ENCODE results near the gene ZNF782. TPM values are rescaled to one million over a fixed set of nuclear protein-coding genes. Genes with fewer than 3 reads are reported as not detected.
"Not testable (repeated sequence)": the region's sequence is repeated elsewhere in the genome, so short reads cannot be mapped to it uniquely, and the experiment has no call there.

ZNF782 gene
- total RNA-seq, 2 donors from 2014 or later, result 4.5 TPM

- intact Hi-C loops (cut with DNase I), result no loop called here
- H3K4me1 ChIP-seq, result no peaks in the 10 kb centered on the region
These were observed 35.8 kb downstream of the ZNF782 start for GRCh38 chr9:96818533-96818932.

DNA sequence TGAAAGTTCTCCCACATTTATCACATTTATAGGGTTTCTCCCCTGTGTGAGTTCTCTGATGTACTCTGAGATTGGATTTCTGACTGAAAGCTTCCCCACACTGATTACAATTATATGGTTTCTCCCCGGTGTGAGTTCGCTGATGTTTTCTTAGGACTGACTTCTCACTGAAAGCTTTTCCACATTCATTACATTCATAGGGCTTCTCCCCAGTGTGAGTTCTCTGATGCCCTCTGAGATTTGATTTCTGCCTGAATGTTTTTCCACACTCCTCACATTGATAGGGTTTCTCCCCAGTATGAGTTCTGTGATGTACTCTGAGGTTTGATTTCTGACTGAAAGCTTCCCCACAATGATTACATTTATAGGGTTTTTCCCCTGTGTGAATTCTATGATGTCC lies 36.3 kb downstream of the ZNF782 start:
- peaks cover 8% of the 10 kb centered on the region for H3K36me3 ChIP-seq
- H3K4me1 ChIP-seq, result no peaks in the 10 kb centered on the region
- peaks cover 22% of the 10 kb centered on the region for H3K9me3 ChIP-seq
- no peaks in the 10 kb centered on the region for H3K27me3 ChIP-seq
- H3K9ac ChIP-seq (ENCODE audit: low read depth in 2 of 2, low read length in 2 of 2), result no peak overlapping the region
- no peak overlapping the region for H3K27ac ChIP-seq
- H3K4me3 ChIP-seq, result no peak overlapping the region
- intact Hi-C loops (cut with DNase I), result no loop called here
- no peak for DNase-seq
- TF ChIP-seq CTCF (IDR thresholded peaks at IDR 0.05), result no peak

More at GRCh38 chr9:96818533-96818932, 35.8 kb downstream of the ZNF782 start:
- Histone ChIP-seq H3K9me3 (peaks cover 22% of the 10 kb centered on the region), H3K9ac (ENCODE audit: low read depth in 2 of 2, low read length in 2 of 2) (no peak overlapping the region), H3K36me3 (peaks cover 10% of the 10 kb centered on the region), H3K4me3 (no peak overlapping the region), H3K27ac (no peak overlapping the region), H3K27me3 (no peaks in the 10 kb centered on the region)
- no peak for DNase-seq
- no peak for TF ChIP-seq CTCF (IDR thresholded peaks at IDR 0.05)

GRCh38 chr9:96813607-96814006 lies 40.7 kb downstream of the ZNF782 start:
- DNase-seq, result no peak
- TF ChIP-seq CTCF (IDR thresholded peaks at IDR 0.05), result no peak
- H3K9me3 ChIP-seq, result peaks cover 20% of the 10 kb centered on the region
- no peak overlapping the region for H3K4me3 ChIP-seq
- H3K27ac ChIP-seq, result no peak overlapping the region
- intact Hi-C loops (cut with DNase I), result no loop called here
- H3K4me1 ChIP-seq, result no peaks in the 10 kb centered on the region
- no peaks in the 10 kb centered on the region for H3K36me3 ChIP-seq
- no peaks in the 10 kb centered on the region for H3K27me3 ChIP-seq
- H3K9ac ChIP-seq (ENCODE audit: low read depth in 2 of 2, low read length in 2 of 2), result no peak overlapping the region

DNA sequence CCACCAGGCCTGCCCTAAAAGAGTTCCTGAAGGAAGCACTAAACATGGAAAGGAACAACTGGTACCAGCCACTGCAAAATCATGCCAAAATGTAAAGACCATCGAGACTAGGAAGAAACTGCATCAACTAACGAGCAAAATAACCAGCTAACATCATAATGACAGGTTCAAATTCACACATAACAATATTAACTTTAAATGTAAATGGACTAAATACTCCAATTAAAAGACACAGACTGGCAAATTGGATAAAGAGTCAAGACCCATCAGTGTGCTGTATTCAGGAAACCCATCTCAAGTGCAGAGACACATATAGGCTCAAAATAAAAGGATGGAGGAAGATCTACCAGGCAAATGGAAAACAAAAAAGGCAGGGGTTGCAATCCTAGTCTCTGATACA lies 55.4 kb downstream of the ZNF782 start:
- DNase-seq; intact Hi-C loops (cut with DNase I); H3K27ac ChIP-seq; H3K4me3 ChIP-seq; H3K27me3 ChIP-seq; H3K9me3 ChIP-seq; H3K36me3 ChIP-seq; H3K4me1 ChIP-seq; H3K9ac ChIP-seq (ENCODE audit: low read depth in 2 of 2, low read length in 2 of 2): not testable (repeated sequence)

DNA sequence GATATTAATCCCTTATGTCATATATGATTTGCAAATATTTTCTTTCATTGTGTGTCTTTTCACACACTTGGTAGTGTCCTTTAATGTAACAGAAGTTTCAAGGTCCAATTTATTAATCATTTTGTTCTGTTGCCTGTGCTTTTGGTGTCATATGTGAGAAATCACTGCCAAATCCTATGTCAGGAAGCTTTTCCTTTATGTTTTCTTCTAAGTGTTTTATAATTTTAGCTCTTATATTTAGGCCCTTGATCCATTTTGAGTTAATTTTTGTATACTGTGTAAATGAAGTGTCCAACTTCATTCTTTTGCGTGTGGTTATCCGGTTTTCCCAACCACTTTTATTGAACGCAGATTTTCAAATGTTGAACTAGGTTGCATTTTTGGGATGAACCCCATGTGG lies 70.3 kb downstream of the ZNF782 start:
- H3K9me3 ChIP-seq, result no peaks in the 10 kb centered on the region
- H3K4me3 ChIP-seq, result no peak overlapping the region
- no peaks in the 10 kb centered on the region for H3K27me3 ChIP-seq
- intact Hi-C loops (cut with DNase I), result no loop called here
- DNase-seq, result no peak
- H3K36me3 ChIP-seq, result no peaks in the 10 kb centered on the region
- H3K4me1 ChIP-seq, result no peaks in the 10 kb centered on the region
- TF ChIP-seq CTCF (IDR thresholded peaks at IDR 0.05), result no peak
- H3K9ac ChIP-seq (ENCODE audit: low read depth in 2 of 2, low read length in 2 of 2), result no peak overlapping the region
- H3K27ac ChIP-seq, result no peak overlapping the region

- Histone ChIP-seq H3K9ac (ENCODE audit: low read depth in 2 of 2, low read length in 2 of 2) (no peak overlapping the region), H3K4me3 (no peak overlapping the region), H3K36me3 (no peaks in the 10 kb centered on the region), H3K27ac (no peak overlapping the region), H3K4me1 (no peaks in the 10 kb centered on the region), H3K27me3 (no peaks in the 10 kb centered on the region), H3K9me3 (no peaks in the 10 kb centered on the region)
- no peak for DNase-seq
- no peak for TF ChIP-seq CTCF (IDR thresholded peaks at IDR 0.05)
- intact Hi-C loops (cut with DNase I), result no loop called here
These were observed 72.1 kb downstream of the ZNF782 start for GRCh38 chr9:96782235-96782634.
